Inflammatory macrophage (primary cell): ENCODE data around the gene SDC4.

ENCODE experiments used
- DNase-seq, 2 donors: peaks; one replicate each; pipeline ENCODE4 v3.0.0-alpha.2; 2020 to 2022

Gene SDC4

DNA sequence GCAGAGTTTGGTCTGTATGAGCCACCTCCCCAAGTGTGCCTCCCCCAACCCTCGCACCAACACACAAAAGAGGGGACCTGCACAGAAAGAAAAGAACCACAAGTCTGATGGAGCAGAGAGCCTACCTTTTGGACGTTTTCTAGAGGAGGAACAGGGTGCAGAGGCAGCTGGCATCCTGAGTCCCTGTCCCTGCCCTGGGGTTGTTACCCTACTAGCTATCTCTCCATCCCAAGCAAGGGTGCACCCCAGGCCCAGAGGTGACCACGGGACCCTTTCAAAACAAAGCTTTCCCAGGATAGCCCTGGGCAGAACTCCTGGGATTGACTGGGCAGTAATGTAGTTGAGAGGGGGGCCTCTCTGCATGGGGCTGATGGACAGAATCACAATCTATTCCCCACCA is 30.4 kb downstream of the SDC4 start:
- DNase-seq = no peak

GRCh38 chr20:45316150-45317080 is 31.8 kb downstream of the SDC4 start:
- DNase-seq = no peak

DNA sequence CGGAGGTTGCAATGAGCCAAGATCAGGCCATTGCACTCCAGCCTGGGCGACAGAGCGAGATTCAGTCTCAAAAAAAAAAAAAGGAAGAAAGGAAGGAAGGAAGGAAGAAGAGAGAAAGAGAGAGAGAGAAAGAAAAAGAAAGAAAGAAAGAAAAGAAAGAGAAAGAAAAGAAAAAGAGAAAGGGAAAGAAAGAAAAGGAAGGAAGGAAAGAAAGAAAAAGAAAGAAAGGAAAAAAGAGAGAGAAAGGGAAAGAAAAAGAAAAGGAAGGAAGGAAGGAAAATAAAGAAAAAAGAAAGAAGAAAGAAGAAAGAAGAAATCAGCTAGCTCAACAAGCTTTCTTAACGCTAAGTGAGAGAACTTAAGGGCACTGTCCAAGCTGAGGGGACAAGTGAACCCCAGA is 32.6 kb downstream of the SDC4 start:
- DNase-seq = no peak

DNA sequence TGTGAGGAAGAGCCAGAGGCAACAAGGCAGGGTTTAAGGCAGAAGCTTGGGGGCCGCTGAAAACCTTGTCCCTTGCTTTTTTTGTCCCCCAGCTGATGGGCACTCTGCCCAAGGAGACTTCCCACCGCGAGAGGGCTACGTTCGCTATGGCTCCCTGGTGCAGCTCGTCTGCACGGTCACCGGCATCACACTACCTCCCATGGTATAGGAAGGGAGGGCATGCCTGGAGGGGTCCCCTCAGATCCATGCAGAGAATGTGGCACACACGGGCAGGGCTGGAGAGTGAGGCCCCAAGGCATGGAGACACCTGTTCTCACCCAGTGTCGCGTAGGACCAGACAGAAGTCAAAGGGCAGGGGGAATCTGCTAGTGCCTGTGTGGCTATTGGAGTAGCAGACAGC is 34.3 kb downstream of the SDC4 start:
- DNase-seq = no peak

- no peak for DNase-seq
Observed at GRCh38 chr20:45313065-45313695, 35.0 kb downstream of the SDC4 start.

DNA sequence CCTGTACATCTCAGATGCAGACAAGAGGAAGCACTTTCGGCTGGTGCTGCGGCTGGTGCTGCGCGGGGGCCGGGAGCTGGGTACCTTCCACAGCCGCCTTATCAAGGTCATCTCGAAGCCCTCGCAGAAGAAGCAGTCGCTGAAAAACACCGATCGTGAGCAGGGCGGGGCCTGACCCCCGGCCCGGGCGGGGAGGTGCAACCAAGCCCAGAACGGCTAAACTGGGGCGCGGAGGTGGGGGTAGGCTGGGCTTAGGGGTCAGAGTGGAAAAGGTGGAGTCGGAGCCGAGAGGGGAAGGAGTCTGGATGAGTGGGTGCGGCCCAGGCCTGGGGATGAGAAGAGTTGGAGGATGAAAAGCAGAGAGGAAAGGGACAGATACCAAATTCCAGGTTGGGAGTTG is 36.0 kb downstream of the SDC4 start:
- no peak for DNase-seq

DNA sequence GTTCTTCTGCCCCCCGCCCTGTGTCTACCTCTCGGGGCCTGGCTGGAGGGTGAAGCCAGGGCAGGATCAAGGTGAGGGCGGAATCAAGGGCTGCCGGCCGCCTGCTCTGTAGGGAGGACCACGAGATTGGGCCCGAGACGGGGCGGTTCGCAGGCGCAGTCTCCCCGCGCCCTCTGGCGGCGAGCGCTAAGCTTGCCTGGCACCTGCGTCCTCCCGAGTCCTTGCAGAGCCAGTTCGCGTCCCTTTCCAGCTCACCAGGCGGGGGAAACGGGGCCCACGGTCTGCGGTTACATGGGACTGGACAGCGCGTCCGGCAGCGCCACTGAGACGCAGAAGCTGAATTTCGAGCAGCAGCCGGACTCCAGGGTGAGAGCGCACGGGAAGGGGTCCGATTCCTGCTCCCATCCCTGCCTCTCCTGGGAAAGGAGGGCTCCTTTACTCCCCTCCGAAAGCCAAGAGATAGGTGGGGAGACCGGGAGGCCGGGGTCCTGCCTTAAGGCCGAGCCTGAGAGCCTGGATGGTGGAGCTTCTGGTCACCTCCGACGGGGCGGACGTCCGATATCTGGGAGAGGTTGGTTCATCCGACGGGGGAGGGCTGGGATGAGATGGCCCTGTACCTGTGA is 36.5 kb downstream of the SDC4 start:
- DNase-seq = peak; percentile 50 to 65

DNA sequence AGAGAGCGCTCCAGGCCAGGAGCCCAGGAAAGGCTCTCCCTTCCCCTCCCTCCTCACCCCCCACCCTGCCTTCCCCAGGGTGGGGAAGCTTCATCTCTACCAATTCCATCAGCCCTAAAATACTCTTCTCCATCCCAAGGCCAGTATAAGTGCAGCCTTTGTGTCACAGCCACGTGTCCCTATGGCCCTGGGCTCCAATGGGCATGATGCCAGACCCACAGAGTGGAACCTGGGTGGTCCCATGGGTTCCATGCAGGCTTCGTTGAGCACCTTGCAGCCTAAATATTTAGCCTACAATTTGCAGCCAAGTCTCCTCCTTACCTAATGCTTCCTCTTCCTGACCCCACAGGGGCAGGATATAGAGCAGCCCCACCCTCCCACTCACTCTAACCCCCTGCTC is 39.1 kb downstream of the SDC4 start:
- no peak for DNase-seq

DNA sequence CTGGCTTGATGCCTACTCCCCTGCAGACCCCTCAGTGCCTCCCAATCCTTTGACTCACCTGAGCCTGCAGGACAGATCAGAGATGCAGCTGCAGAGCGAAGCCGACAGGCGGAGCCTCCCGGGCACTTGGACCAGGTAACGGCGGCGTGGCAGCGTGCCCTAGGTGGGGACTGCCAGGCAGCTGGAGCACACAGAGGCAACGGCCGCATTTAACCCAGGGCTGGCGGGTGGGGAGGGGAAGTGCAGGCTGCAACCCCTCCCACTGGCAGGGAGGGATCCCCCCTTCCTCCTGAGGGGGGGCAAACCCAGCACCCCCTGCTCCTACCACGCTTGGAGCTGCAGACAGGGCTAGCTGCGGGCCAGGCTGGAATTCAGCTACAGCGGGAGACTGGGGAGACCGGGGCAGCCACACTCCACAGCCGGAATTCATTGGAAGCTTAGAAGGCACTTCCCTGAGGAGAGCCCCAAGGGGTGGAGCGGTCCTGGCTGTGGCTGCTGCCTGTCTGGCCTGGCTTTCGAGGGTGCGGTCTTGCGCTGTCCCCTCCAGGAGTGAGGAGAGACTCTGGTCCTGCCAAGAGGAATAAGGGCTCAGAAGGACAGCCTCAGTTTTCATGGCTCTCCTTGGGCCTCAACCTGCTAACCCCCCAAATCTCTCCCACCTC is 40.0 kb downstream of the SDC4 start, which contains the start of gene MATN4:
Gene MATN4, minus strand, starts transcription at position 183 of the 662 bp plus-strand sequence. CDS start 2,717 bp downstream, outside the sequence.
- DNase-seq = no peak

GRCh38 chr20:45307076-45307640 is 41.1 kb downstream of the SDC4 start:
- no peak for DNase-seq

- no peak for DNase-seq
Observed at GRCh38 chr20:45306431-45306982, 41.7 kb downstream of the SDC4 start, which contains the start of gene RBPJL. Gene RBPJL (plus strand): TSS chr20:45306840. CDS start chr20:45306923, 83 bp downstream.

DNA sequence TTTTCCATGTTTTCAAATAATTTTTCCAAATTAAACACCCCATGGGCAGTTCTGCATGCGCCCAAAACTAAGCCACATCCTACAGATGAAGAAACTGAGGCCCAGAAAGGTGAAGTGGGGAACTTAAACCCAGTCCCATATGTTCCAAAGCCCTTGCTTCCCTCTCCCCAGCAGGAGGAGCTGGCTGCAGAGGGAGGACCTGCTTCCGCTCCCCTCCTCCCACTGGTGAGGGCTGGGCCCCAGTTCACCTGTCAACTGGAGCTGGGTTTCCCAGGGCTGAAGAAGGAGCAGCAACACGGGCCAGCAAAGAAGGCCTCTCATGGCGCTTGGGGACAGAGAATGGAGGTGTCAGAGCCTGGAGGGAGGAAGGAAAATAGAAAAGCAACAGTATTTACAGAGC is 43.0 kb downstream of the SDC4 start:
- DNase-seq = no peak

DNA sequence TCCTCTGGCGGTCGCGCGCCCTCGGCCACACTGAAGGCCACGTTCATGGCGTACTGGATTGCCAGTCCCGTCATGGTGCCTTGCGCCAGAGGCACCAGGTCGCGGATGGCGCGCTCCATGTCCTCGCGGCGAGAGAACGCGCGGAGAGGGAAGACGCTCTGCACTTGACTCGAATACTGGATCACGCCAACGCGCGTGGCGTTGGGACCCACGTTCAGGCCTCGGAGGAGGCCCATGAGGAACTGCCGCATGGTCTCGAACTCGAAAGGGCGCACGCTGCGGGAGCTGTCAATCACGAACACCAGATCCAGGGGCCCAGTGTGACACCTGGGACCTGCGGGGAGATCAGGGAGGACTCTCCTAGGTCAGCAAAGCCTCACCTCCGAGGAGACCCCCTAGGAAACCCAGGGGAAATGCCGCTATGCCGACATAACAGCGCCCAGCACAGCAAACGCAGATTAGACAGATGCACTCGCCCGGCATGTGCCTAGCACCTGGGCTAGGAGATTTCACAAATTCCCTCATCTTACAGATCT is 43.7 kb downstream of the SDC4 start:
- no peak for DNase-seq

GRCh38 chr20:45303586-45304463 is 44.4 kb downstream of the SDC4 start:
- DNase-seq = no peak

GRCh38 chr20:45301824-45302271 is 46.4 kb downstream of the SDC4 start:
- DNase-seq = no peak

- peak; percentile 18 to 38 for DNase-seq
Observed at GRCh38 chr20:45300961-45301360, 47.3 kb downstream of the SDC4 start.

- DNase-seq = no peak
Observed at GRCh38 chr20:45299786-45300185, 48.4 kb downstream of the SDC4 start.

- no peak for DNase-seq
Observed at GRCh38 chr20:45297786-45298497, 50.3 kb downstream of the SDC4 start.

DNA sequence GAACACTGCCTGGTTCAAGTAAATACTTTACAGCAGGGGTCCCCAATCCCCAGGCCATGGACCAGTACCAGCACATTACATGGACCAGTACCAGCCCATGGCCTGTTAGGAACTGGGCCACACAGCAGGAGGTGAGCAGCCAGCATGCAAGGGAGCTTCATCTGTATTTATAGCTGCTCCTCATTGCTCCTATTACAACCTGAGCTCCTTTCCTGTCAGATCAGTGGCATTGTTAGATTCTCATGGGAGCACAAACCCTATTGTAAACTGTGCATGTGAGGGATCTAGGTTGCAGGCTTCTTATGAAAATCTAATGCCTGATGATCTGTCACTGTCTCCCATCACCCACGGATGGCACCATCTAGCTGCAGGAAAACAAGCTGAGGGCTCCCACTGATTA is 53.6 kb downstream of the SDC4 start:
- no peak for DNase-seq

DNA sequence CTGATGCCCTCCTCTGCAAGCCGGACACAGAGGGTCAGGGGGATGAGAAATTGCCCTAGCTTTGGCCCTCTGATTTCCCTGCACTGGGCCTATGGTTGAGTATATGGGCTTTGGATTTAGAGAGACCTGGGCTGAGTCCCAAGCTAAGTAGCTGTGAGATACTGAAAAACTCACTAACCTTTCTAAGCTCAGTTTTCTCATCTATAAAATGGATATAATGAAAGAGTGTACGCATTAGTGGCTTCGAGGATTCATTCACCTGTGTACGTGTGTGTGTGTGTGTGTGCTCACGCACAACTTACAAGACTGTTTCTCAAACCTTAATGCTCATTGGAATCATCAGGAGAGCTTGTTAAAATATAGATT is 54.2 kb downstream of the SDC4 start:
- no peak for DNase-seq
